Stimulated activated CD8-positive, alpha-beta memory T cell treated with anti-CD3 and anti-CD28 coated beads, Interleukin-7, amount 100 ng/mL, for 1 hour (primary cell): ENCODE measurements around the gene PLEKHJ1.

Experiments used
- DNase-seq, 2 donors: peaks; one replicate each; pipeline ENCODE4 v3.0.0-alpha.2; 2020; ENCODE audit warnings: low read depth in 2 of 2

PLEKHJ1 gene

DNA sequence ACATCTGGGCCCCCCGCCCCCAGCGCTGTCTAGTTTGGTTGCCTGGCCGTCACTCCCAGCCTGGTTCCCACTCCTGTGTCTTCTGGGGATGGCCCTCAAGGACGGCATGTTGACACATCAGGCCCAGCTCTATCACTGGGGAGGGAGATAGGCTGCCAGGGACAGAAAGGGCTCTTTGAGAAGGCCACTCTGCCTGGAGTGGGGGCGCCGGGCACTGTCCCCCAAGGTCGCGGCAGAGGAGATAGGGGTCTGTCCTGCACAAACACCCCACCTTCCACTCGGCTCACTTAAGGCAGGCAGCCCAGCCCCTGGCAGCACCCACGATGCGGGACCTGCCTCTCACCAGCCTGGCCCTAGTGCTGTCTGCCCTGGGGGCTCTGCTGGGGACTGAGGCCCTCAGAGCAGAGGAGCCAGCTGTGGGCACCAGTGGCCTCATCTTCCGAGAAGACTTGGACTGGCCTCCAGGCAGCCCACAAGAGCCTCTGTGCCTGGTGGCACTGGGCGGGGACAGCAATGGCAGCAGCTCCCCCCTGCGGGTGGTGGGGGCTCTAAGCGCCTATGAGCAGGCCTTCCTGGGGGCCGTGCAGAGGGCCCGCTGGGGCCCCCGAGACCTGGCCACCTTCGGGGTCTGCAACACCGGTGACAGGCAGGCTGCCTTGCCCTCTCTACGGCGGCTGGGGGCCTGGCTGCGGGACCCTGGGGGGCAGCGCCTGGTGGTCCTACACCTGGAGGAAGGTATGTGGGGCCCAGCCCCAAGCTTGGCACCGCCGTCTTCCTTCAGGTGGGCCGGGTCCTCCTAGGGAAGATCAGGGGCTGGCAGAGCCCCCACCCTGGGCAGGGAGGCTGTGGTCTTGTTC lies 13.1 kb upstream of the PLEKHJ1 start, which contains the start of gene AMH:
Gene AMH, plus strand, starts transcription at position 314 of the 857 bp plus-strand sequence. Its CDS starts 10 bp downstream, at position 324.
- no peak for DNase-seq

DNA sequence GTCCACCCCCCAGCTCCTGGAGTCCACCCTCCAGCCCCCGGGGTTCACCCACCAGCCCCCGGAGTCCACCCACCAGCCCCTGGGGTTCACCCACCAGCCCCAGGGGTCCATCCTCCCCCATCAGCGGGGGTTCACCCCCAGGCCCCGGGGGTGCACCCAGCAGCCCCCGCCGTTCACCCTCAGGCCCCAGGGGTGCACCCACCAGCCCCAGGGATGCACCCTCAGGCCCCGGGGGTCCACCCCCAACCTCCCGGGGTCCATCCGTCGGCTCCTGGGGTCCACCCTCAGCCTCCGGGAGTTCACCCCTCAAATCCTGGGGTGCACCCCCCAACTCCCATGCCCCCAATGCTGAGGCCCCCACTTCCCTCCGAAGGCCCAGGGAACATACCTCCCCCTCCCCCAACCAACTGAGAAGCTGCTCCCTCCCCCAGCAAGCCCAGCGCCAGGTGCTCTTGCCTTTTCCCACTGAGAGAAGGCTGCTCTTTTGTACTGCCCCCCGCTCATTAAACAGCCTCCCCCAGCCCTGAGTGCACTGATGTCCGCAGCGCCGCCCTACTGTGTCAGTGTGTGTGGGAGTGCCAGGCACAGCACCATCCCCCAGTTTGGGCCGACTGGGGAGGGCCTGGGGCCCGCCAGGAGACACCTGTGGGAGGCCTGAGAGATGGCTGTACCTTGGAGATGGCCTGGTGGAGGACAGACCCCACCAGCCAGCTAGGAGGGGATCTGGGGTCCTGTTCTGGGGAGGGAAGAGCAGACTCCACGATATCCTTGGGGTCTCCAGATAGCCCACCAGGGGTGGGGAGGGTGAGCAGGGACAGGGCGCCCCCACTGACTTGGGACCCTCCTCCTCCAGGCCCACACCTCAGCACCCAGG lies 12.2 kb upstream of the PLEKHJ1 start:
- no peak for DNase-seq

DNA sequence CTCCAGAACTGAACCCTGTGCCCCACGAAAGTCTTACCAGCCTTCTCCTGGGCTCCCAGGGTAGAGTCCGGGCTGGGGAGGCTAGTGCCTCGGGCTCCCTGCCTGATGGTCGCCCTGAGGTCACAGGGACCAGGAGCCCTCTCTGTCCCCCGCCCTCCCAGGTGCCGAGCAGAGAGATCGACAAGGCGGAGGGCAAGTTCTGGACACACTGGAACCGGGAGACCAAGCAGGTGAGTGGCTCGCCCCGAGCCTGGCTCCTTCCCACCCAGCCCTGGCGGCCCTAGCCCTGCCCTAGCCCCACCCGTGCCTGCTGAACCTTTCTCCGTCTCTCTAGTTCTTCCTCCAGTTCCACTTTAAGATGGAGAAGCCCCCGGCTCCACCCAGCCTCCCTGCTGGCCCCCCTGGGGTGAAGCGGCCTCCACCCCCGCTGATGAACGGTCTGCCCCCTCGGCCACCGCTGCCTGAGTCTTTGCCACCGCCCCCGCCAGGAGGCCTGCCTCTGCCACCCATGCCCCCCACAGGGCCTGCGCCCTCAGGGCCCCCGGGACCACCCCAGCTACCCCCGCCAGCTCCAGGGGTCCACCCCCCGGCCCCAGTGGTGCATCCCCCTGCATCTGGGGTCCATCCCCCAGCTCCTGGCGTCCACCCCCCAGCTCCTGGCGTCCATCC lies 11.4 kb upstream of the PLEKHJ1 start:
- no peak for DNase-seq

DNA sequence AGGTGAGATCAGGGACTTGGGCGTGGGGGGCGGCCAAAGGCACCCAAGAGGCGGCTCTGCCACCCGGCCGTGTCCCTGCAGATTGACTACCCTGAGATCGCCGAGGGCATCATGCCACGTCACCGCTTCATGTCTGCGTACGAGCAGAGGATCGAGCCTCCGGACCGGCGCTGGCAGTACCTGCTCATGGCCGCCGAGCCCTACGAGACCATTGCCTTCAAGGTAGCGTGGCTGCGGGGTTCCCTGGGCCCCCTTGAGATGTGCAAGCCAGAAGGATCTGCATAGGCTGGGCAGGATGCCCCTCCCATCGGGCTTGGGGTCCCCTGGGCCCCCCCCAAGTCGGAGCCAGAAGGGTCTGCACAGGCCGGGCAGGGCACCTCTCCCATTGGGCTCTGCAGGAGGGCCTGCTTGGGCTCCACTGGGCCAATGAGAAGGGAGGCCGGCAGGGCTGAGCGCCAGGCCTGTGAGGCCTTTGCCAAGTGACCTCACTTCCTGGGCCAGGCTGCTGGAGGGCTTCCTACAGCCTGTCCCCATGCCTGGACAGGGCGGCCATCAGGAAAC lies 10.8 kb upstream of the PLEKHJ1 start:
- no peak for DNase-seq

DNA sequence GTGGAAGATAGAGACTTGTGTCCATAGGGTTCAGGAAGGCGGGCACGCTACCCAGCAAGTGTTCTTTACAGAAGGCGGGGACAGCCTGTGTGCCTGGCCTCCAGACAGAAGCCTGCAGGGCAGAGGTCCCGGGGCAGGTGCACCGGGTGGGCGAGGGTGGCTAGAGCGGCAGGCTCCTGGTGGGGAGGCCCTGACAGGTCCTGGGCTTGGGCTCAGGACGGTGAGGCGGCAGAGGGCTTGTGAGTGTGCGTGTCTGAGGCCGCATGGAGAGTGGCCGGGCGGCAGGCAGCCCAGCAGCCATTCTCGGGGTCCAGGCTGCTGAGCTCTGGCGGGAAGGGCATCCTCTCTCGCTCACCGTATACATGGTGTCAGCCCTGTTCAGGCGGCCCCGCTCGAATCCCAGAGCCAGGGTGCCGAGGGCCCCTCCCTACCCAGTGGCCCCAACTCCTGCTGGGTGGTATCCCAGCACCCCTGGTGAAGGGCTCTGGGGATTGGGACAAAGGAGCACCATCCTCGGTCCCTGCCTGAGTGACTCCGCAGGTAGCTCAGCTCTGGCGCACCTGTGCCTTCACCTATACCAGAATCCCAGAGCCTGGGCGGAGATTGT lies 10.0 kb upstream of the PLEKHJ1 start:
- no peak for DNase-seq

DNA sequence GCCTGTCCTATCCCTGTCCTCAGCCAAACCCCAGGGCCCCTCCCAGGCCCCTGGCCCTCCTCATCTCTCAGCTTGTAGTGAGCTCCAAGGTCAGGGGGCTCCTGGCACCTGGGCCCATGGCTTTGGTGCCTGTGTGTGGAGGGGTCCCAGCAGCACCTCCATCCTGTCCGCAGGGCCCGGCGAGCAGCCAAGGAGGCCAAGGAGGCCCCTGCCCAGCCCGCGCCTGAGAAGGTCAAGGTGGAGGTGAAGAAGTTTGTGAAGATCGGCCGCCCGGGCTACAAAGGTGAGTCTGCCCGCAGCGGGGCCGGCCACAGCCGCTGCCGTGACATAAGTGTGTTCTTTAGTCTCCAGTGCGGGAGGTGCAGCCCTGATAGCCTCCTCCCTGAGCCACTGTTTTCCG lies 9.1 kb upstream of the PLEKHJ1 start:
- no peak for DNase-seq

DNA sequence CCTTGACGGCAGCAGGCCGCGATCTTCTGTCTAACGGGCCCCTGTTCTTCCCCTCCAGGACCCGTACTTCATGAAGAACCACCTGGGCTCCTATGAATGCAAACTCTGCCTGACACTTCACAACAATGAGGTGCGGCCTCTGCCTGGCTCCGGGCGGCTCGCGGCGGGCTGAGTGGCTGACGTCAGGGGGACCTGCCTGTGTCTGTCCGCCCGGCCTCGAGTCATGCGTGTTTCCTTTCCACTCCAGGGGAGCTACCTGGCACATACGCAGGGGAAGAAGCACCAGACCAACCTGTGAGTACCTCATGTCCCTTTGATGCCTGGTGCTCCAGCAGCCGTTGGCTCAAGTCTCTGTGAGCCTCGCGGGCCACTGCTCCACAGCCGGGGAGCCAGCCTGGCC lies 8.4 kb upstream of the PLEKHJ1 start:
- DNase-seq: no peak

DNA sequence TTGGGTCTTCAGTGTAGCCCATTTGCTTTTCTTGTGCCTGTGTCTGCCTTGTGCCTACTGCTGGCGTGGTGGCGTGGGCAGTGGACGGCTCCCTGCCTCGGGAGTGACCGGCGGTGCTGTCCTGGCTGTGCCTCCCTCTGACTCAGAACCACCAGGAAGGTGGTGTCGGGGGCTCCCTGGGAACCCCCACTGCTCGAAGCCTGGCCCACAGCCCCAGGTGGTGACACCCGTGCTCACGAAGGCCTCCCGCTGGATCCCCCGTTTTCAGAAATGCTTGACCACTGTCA lies 7.9 kb upstream of the PLEKHJ1 start:
- DNase-seq: no peak

DNA sequence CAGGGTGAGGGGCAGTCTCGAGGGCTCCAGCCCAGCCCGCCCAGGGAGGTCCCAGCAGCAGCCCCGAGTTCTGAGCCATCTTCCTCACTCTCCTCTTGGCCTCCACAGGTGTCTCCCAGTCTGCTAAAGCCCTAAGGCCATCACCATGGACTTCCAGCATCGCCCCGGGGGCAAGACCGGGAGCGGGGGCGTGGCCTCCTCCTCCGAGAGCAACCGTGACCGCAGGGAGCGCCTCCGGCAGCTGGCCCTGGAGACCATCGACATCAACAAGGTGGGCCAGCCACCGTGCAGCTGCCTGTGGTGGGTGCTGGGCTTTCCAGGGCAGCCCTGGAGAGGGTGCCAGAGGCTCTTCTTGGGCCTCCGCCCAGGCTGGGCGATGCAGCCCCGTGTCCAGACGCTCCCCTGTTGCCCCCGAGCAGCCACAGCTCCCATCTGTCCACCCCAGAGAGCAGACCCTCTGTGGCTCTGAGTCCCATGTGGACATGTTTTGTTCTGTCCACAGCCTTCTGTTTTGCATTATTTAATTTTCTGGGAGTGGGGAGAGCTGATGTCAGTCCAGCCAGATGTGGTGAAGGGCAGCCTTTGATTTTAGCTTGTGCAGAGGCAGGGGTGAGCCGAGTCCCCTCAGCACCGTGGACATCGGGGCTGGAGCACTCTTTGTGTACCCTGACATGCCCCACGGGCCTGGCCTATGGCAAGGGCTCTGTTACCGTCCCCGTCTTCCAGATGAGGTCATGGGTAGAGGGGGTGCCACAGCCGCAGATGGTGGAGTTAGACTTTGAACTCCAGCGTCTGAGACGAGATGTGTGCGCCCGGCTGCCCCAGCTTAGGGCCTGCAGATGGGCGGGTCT lies 7.4 kb upstream of the PLEKHJ1 start:
- no peak for DNase-seq

DNA sequence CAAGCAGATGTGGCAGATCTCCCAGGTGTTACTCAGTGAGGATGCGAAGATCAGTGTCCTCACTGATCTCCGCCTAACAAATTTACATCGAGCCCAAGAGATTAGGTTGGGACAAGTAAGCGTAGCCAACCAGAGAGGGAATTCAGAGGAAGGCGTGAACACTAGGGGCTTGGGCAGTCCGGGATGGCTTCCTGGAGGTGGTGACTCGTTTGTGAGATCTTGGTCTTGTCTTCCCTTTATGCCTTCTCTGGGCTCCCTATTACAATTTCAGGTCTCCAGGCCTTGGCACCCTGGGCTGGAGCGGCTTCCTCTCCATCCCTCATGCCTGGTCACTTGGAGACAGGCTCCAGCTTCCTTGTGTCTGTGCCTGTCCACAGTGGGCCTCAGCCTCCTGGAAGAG lies 6.7 kb upstream of the PLEKHJ1 start:
- no peak for DNase-seq

DNA sequence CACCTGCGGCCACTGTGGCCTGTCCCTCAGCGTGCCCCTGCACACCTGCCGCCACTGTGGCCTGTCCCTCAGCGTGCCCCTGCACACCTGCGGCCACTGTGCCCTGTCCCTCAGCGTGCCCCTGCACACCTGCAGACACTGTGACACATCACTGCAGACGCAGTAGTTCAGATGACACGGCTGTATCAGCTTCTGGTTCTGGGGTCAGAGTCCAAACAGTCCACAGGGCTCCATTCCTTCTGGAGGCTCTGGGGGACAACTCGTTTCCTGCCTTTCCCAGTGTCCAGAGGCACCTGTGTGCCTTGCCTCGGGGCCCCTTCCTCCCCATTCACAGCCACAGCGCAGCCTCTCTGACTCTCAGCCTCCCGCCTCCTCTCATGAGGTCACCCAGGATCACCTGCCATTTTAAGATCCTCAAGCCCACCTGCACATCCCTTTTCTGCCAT lies 6.0 kb upstream of the PLEKHJ1 start:
- DNase-seq: no peak

DNA sequence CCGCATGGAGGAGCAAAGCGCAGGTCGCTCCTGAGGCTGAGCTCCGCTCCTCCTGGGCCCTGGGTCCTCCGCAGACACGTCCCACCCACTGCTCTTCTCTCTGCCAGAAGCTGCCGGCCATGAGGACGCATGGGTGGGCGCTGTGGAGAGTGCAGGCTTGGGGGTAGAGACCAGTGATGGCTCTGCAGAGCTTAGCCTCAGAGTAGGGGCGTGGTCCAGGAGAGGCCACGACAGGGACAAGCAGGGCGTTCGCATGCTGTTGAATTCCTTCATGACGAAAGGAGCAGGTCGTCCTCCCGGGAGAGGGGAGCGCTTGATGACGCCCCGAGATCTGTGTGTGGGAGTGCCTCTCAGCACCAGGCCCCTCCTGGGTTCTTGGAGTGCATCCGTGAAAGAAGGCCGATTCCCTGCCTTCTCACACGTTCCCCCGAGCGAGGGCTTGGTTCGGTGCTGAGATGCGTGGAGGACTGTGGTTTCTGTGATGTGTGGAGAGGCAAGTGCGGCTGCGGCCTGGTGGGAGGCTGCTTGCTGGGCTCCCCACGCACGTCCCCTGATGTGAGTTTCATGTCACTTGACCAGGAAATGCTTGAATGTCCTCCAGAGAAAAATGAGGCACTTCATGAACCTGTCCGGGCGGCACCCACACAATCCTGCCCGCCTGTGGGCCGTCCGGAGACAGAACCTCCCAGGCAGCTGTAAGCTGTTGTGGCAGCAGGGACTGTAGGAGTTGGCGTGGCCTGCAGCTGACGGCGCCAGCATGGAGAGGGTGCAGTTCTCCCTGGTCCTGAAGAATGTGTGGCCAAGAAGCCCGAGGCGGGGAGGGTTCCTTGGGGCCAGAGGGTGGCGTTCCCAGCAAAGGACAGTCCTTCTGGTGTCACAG lies 5.0 kb upstream of the PLEKHJ1 start:
- no peak for DNase-seq

DNA sequence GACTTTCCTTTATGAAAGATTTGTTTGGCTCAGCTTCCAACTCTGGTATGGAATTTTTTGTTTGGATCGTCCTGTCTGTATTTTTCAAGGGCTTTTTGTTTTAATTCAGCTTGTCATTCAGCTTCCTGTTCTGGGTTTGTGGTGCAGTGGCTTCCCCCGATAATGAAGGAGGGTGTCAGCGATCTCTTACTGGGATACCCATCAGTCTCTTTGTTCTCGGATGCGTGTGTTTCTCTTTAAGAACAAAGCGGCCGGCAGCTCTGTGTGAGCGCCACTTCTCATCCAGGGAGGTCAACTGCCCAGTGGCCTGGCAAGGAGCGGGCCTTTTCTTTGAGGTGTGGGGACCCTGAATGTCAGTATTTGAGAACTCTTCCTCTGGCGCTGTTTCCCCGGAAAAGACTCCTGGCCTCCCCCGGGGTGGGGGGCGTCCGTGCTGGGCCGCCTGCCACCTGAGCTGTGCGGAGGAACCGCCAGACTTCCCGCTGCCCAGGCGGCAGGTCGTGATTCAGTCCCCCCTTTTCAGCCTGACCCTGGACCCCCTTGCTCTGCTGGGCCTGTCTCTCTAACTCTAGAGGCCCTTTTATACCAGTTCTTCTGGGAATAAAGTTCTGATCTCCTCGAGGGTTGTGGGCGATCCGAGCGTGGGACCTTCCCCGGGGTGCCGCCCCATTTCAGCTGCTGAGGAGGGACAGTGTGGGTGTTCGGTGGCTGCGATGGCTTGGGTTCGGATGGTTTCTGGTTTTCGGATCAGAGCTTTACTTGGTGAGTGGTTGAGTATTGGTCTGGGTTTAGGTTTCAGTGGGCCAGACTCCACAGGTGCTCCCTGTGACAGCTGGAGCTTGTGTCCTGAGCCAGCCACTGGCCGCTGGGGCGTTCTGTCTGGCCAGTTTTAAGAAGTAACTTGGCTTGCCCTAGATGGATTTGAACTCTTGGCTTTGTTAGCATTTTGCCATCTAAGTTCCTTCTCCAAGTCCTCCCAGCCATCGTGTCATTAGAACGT lies 3.9 kb upstream of the PLEKHJ1 start:
- no peak for DNase-seq

DNA sequence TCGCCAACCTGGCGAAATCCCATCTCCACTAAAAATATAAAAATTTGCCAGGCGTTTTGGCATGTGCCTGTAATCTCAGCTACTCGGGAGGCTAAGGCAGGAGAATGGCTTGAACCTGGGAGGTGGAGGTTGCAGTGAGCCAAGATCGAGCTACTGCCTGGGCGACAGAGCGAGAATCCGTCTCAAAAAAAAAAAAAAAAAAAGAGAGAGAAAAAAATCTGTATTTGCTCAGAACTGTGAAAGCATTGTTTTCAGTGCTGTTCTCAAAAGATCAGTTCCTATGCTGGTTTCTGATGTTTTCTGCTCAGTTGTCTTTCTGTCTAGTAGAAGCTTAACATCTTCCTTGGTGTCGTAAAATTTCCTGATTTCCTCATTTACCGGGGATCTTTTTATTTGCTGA lies 3.0 kb upstream of the PLEKHJ1 start:
- no peak for DNase-seq

DNA sequence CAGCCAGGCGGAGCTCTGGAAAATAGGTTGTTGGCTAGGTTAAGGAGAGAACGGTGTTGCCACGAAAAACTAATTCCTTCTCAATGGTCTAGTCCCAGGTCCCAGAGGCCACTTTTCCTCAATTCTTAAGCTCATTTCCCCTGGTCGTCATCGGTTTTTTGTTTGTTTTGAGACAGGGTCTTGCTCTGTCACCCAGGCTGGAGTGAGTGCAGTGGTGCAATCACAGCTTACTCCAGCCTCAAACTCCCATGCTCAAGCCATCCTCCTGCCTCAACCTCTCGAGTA lies 1.7 kb upstream of the PLEKHJ1 start:
- no peak for DNase-seq

DNA sequence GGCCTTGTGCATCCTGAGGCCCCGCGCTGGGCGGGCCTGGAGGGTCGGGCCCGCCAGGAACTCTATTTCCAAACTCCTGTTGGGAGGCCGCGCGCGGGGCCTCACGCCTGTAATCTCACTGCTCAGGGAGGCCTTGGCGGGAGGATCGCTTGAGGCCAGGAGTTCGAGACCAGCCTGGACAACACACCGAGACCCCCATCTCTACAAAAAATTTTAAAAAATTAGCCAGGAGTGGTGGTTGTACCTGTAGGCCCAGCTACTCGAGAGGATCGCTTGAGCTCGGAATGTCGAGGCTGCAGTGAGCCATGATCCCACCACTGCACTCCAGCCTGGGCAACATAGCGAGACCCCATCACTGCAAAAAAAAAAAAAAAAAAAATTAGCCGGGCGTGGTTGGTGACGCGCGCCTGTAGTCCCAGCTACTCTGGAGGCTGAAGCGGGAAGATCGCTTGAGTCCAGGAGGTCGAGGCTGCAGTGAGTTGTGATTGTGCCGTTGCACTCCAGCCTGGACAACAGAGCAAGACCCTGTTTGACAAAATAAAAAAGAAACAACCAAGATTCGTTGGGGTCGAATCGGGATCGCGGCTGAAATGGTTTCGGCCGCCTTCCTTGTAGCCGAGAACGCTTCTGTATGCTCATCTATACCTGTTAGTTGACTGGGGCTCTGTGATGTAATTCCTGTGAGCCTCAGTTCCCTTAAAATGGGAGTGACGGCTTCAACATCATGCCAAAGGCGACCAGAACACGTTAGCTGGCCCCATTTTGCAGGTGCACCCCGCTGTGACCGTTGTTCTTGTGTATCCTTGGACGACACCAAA lies 1.1 kb upstream of the PLEKHJ1 start:
- DNase-seq: no peak

DNA sequence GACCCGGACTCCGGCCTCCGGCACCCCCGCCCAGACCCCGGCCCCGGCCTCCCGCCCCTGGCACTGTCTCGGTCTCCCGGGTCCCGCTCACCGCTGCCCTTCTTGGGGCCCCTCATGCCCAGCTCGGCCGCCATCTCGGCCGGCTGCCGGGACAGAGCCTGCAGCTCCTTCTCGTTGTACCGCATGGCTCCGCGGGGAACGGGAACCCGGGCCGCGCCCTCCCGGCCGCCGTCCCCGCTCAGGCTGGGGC lies 140 bp downstream of the PLEKHJ1 start:
- DNase-seq: no peak

DNA sequence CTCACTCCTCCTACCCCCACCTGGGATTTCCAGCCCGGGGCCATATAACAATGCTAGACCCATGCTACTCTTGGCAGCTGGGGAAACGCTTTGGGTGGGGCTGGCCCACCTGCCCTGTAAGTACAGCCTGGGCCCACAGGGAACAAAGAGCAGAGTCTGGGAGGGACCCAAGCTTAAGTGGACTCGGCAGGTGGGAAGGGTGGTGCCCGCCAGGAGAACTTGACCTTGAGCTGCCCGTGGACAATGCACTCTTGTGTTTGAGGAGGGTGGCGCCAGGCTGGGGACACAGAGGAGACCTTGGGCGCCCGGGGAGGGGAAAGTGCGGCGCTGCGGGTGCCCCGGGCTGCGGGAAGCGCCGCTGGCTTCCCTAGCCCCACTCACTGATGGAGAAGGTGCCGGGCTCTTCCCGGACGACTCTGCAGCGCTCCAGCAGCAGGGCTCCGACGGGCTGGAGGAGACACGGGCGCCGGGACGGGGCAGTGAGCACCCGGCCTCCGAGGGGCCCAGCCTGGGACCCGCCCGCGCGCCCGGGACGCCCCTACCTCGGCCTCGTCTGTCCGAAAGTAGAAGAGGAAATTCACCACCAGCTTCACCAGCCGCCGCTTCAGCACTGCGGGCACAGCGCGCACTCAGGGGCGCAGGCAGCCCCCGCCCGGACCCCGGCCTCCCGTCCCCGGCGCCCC lies 607 bp downstream of the PLEKHJ1 start:
- DNase-seq: no peak
